ENCODE results near the gene PGK2. TPM values are rescaled to one million over a fixed set of nuclear protein-coding genes. Genes with fewer than 3 reads are reported as not detected.

PGK2 gene
- polyA plus RNA-seq, 1 experiment = not detected

GRCh38 chr6:49775043-49775442 lies 12.0 kb downstream of the PGK2 start:
- TF ChIP-seq, protein P1, sequence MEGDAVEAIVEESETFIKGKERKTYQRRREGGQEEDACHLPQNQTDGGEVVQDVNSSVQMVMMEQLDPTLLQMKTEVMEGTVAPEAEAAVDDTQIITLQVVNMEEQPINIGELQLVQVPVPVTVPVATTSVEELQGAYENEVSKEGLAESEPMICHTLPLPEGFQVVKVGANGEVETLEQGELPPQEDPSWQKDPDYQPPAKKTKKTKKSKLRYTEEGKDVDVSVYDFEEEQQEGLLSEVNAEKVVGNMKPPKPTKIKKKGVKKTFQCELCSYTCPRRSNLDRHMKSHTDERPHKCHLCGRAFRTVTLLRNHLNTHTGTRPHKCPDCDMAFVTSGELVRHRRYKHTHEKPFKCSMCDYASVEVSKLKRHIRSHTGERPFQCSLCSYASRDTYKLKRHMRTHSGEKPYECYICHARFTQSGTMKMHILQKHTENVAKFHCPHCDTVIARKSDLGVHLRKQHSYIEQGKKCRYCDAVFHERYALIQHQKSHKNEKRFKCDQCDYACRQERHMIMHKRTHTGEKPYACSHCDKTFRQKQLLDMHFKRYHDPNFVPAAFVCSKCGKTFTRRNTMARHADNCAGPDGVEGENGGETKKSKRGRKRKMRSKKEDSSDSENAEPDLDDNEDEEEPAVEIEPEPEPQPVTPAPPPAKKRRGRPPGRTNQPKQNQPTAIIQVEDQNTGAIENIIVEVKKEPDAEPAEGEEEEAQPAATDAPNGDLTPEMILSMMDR (IDR thresholded peaks at IDR 0.05; ENCODE audit: insufficient read depth, low read depth, low read length) = no peak
- no peaks in the 10 kb centered on the region for H3K36me3 ChIP-seq (ENCODE audit: control insufficient read depth, insufficient read depth, low read length)
- ChIA-PET CTCF (no interaction called here), POLR2A (no interaction called here)
- H3K27me3 ChIP-seq (ENCODE audit: control insufficient read depth, insufficient read depth, low read length) = no peaks in the 10 kb centered on the region
- H3K4me3 ChIP-seq (ENCODE audit: low read depth, low read length) = no peak overlapping the region
- DNase-seq (ENCODE audit: low read depth) = no peak

- TF ChIP-seq, protein P1 (IDR thresholded peaks at IDR 0.05; ENCODE audit: insufficient read depth, low read depth, low read length) = no peak
- Histone ChIP-seq H3K36me3 (ENCODE audit: control insufficient read depth, insufficient read depth, low read length) (no peaks in the 10 kb centered on the region), H3K4me3 (ENCODE audit: low read depth, low read length) (no peak overlapping the region), H3K27me3 (ENCODE audit: control insufficient read depth, insufficient read depth, low read length) (no peaks in the 10 kb centered on the region)
- ChIA-PET POLR2A (no interaction called here), CTCF (no interaction called here)
- DNase-seq (ENCODE audit: low read depth) = no peak
Measured at GRCh38 chr6:49772285-49772684, 14.8 kb downstream of the PGK2 start.

- CTCF ChIA-PET = no interaction called here
- Histone ChIP-seq H3K27me3 (ENCODE audit: control insufficient read depth, insufficient read depth, low read length) (no peaks in the 10 kb centered on the region), H3K36me3 (ENCODE audit: control insufficient read depth, insufficient read depth, low read length) (no peaks in the 10 kb centered on the region), H3K4me3 (ENCODE audit: low read depth, low read length) (no peak overlapping the region)
- no peak for DNase-seq (ENCODE audit: low read depth)
- TF ChIP-seq, protein P1 (IDR thresholded peaks at IDR 0.05; ENCODE audit: insufficient read depth, low read depth, low read length) = no peak
- POLR2A ChIA-PET = no interaction called here
Measured at GRCh38 chr6:49766762-49767161, 20.3 kb downstream of the PGK2 start.

DNA sequence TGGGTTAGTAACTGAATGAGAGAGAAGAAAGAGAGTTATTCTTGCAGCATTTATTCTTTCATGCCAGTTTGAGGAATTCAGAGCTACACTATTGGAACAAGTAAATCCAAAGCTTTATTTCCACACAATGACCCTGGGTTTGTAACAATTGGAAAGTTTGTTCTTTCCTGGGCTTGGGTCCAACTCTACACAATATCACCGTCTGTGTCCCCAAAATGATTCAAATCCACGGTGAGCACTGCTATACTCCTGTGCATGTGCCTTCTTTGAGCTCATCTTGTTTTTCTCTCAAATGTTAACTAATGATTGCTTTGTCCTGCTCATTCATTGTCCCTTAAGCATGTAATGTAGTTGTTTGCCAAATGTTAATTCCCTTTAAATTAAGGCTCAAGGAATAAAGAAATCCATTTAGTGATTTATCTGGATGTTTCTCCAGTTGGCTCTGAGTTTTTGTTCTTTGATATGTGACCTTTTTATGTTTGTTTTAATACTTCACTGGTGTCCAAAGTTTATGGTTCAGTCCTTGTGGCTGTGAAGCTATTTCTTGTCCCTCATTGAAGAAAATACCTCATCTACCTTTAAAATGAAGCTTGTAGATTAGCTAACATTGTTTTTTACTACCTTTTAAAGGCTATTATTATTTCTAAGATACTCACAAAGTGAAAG lies 22.4 kb downstream of the PGK2 start:
- POLR2A ChIA-PET = no interaction called here
- CTCF ChIA-PET = no interaction called here
- Histone ChIP-seq H3K4me3 (ENCODE audit: low read depth, low read length) (no peak overlapping the region), H3K36me3 (ENCODE audit: control insufficient read depth, insufficient read depth, low read length) (no peaks in the 10 kb centered on the region), H3K27me3 (ENCODE audit: control insufficient read depth, insufficient read depth, low read length) (no peaks in the 10 kb centered on the region)
- no peak for DNase-seq (ENCODE audit: low read depth)
- TF ChIP-seq, protein P1 (IDR thresholded peaks at IDR 0.05; ENCODE audit: insufficient read depth, low read depth, low read length) = no peak

GRCh38 chr6:49744259-49744658 lies 42.8 kb downstream of the PGK2 start, which contains the start of gene CRISP3:
TSS of gene CRISP3 (minus strand) at chr6:49744388. CDS start at chr6:49744367, 21 bp downstream.
- CTCF ChIA-PET = no interaction called here

More at GRCh38 chr6:49744259-49744658, 42.8 kb downstream of the PGK2 start, which contains the start of gene CRISP3:
- no peak for DNase-seq (ENCODE audit: low read depth)
- no peaks in the 10 kb centered on the region for H3K36me3 ChIP-seq (ENCODE audit: control insufficient read depth, insufficient read depth, low read length)
- no peak within 1 kb of the TSS for H3K4me3 ChIP-seq (ENCODE audit: low read depth, low read length)
- TF ChIP-seq, protein P1 (IDR thresholded peaks at IDR 0.05; ENCODE audit: insufficient read depth, low read depth, low read length) = no peak
- H3K27me3 ChIP-seq (ENCODE audit: control insufficient read depth, insufficient read depth, low read length) = no peaks in the 10 kb centered on the region
- POLR2A ChIA-PET = no interaction called here

All from BJ (cell line).